Thyroid gland (tissue), 4 donors: Measurements from ENCODE around the gene WDFY4. TPM values are rescaled to one million over a fixed set of nuclear protein-coding genes. Genes with fewer than 3 reads are reported as not detected.

Source experiments
- DNase-seq, 2 donors: peaks; one replicate each; pipeline ENCODE4 v3.0.0-alpha.2; 2019
- H3K27ac ChIP-seq, 3 donors: fragments of 200-600 bp; sonication (generic); 1 replicate in 2 of 3; 2 replicates in 1 of 3; pipeline ENCODE4 v1.5.1; 2016 to 2019; ENCODE audit warnings: mild to moderate bottlenecking in 1 of 3, moderate library complexity in 1 of 3
- H3K27me3 ChIP-seq: fragments of 200-600 bp; sonication (generic); one replicate; pipeline ENCODE4 v1.5.1; 2019
- H3K36me3 ChIP-seq, 2 donors: fragments of 200-600 bp; sonication (generic); one replicate each; pipeline ENCODE4 v1.5.1; 2016 to 2019
- H3K4me1 ChIP-seq, 2 donors: fragments of 200-600 bp; sonication (generic); one replicate each; pipeline ENCODE4 v1.5.1; 2017 to 2019
- H3K4me3 ChIP-seq, 3 donors: fragments of 200-600 bp; sonication (generic); replicated peaks in 1 of 3; 1 replicate in 2 of 3; 2 replicates in 1 of 3; pipeline ENCODE4 v1.5.1; 2016; ENCODE audit warnings: mild to moderate bottlenecking in 1 of 3
- H3K9me3 ChIP-seq: fragments of 200-600 bp; sonication (generic); one replicate; pipeline ENCODE4 v1.5.1; 2017
- POLR2A ChIP-seq, 2 donors: fragments of 450-650 bp; IDR thresholded peaks; one replicate each; pipeline ENCODE4 v1.6.1; 2017; ENCODE audit warnings: antibody characterized with exemption in 2 of 2, mild to moderate bottlenecking in 2 of 2, moderate library complexity in 1 of 2
- WGBS, 2 donors: methylation state at CpG; one replicate each; pipeline ENCODE4 v1.1.5; 2017; 5-methylcytosine and 5-hydroxymethylcytosine counted together
- intact Hi-C: fragments of 100-400 bp; cut with DNase I; formaldehyde crosslinking; loops from one replicate; pipeline ENCODE4 v1.15.1; 2023
- total RNA-seq, 4 donors: library from RNA; depleted of rRNA; stranded (reverse); fragments of >200 nt; gene quantifications; one replicate each; pipeline ENCODE4 v1.2.3, GENCODE V29; 2016
- TF ChIP-seq, protein P1 (sequence below), 6 experiments: fragments of 200-600 bp in 3 of 6; fragments of 450-650 bp in 3 of 6; sonication (generic) in 3 of 6; IDR thresholded peaks; one replicate each; pipeline ENCODE4 v1.5.1; 2016 to 2019; ENCODE audit warnings: antibody characterized with exemption in 6 of 6, mild to moderate bottlenecking in 2 of 6, inconsistent platforms in 1 of 6, moderate library complexity in 1 of 6

WDFY4 gene
- total RNA-seq, 4 donors from 2014 or later, result 1.0 to 3.5 (median 1.2) TPM

DNA sequence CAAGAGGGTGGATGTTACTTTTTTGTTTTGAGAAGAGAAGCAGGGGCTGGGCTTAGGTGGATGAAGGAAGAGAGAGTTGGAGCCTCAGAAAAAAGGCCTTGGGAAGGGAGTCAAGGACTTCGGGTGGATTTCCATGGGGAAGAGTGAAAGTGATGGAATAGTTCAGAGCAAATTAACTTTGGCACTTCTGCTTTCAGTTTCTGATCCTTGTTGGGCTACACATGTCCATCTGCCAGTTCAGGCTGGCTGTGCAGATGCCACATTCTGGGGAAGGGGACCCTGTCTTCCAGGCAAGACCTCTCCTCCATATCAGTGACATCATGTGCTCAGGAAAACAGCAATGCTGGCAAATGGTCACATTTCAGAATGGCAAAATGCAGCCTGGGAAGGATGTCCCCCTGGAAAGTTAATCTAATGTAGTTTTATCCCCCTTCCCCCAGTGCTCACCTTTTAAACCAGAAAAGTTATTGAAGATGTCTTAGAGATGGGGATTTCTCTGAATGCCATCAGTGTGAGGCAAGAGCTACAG lies 86.0 kb downstream of the WDFY4 start:
- Histone ChIP-seq H3K4me1 (no peaks in the 10 kb centered on the region), H3K27me3 (no peaks in the 10 kb centered on the region), H3K9me3 (no peaks in the 10 kb centered on the region), H3K27ac (no peak overlapping the region), H3K4me3 (no peak overlapping the region), H3K36me3 (no peaks in the 10 kb centered on the region)
- 79 to 84% methylated on average over 1 of the region's 1 CpG for WGBS, 2 donors
- no peak for DNase-seq
- intact Hi-C loops, result no loop called here
- TF ChIP-seq, protein P1, sequence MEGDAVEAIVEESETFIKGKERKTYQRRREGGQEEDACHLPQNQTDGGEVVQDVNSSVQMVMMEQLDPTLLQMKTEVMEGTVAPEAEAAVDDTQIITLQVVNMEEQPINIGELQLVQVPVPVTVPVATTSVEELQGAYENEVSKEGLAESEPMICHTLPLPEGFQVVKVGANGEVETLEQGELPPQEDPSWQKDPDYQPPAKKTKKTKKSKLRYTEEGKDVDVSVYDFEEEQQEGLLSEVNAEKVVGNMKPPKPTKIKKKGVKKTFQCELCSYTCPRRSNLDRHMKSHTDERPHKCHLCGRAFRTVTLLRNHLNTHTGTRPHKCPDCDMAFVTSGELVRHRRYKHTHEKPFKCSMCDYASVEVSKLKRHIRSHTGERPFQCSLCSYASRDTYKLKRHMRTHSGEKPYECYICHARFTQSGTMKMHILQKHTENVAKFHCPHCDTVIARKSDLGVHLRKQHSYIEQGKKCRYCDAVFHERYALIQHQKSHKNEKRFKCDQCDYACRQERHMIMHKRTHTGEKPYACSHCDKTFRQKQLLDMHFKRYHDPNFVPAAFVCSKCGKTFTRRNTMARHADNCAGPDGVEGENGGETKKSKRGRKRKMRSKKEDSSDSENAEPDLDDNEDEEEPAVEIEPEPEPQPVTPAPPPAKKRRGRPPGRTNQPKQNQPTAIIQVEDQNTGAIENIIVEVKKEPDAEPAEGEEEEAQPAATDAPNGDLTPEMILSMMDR (IDR thresholded peaks at IDR 0.05), result no peak
- TF ChIP-seq POLR2A (IDR thresholded peaks at IDR 0.05), result no peak

DNA sequence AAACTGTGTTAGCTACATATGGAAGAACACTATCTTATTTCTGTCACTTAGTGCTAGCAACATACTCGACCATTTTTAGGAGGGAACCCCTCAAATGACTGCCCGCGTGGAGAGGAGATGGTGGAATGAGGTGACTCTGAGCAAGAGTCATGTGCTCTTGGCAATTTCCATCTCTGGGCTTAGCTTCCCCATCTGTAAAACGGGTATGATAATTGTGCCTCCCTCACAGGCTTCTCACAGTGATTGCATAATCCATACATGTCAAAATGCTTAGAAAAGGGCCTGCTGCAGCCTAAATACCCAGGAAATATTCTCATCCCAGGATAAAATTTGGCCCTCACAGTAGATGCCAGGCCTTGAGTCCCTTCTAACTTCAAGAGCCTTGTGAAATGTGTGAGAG lies 86.6 kb downstream of the WDFY4 start:
- Histone ChIP-seq H3K27me3 (no peaks in the 10 kb centered on the region), H3K4me1 (no peaks in the 10 kb centered on the region), H3K36me3 (no peaks in the 10 kb centered on the region), H3K4me3 (no peak overlapping the region), H3K27ac (no peak overlapping the region), H3K9me3 (no peaks in the 10 kb centered on the region)
- TF ChIP-seq, protein P1 (IDR thresholded peaks at IDR 0.05), result no peak
- TF ChIP-seq POLR2A (IDR thresholded peaks at IDR 0.05), result no peak
- no peak for DNase-seq
- 87 to 89% methylated on average over 4 of the region's 4 CpGs for WGBS, 2 donors
- intact Hi-C loops, result no loop called here

DNA sequence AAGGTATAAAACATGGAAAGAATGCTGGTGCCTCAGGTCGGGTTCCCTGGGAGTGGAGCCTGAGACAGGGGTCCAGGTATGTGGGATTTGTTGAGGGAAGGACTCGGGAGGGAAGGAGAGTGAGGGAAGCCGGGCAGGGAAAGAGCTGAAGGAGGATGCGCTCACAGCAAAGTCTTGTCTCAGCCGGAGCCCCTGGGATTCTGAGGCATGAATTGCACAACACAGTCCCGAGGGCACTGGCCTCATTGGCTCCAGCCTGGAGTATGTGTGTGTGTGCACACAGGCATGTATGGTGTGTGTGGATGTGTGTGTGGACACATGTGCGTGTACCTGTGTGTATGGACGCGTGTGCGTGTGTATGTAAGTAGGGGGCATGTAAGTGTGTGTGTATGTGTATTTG lies 87.4 kb downstream of the WDFY4 start:
- H3K27me3 ChIP-seq, result no peaks in the 10 kb centered on the region
- no peak overlapping the region for H3K4me3 ChIP-seq
- no peaks in the 10 kb centered on the region for H3K9me3 ChIP-seq
- DNase-seq, result no peak
- intact Hi-C loops, result no loop called here
- TF ChIP-seq POLR2A (IDR thresholded peaks at IDR 0.05), result no peak
- TF ChIP-seq, protein P1 (IDR thresholded peaks at IDR 0.05), result no peak
- no peak overlapping the region for H3K27ac ChIP-seq
- H3K4me1 ChIP-seq, result no peaks in the 10 kb centered on the region
- no peaks in the 10 kb centered on the region for H3K36me3 ChIP-seq
- WGBS, 2 donors, result 79 to 85% methylated on average over 10 of the region's 10 CpGs

DNA sequence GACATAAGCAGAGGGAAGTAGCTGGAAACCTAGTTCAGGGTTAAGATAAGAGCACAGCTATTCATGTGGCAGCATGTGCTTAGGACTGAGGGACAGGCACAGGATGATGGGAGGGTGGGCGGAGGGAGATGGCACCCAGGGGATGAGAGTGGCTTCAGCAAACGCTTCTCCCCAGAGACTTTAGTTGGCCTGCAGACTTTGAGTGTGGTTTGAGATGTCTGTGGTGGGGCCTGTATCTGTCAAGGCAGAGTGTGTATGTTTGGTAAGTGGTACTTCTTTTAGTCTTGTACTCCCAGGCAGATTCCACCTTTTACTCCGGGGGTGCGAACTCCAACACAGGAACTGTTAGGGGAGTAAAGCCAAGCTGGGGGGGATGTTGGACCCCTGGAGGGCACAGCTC lies 88.9 kb downstream of the WDFY4 start:
- no peak for DNase-seq

DNA sequence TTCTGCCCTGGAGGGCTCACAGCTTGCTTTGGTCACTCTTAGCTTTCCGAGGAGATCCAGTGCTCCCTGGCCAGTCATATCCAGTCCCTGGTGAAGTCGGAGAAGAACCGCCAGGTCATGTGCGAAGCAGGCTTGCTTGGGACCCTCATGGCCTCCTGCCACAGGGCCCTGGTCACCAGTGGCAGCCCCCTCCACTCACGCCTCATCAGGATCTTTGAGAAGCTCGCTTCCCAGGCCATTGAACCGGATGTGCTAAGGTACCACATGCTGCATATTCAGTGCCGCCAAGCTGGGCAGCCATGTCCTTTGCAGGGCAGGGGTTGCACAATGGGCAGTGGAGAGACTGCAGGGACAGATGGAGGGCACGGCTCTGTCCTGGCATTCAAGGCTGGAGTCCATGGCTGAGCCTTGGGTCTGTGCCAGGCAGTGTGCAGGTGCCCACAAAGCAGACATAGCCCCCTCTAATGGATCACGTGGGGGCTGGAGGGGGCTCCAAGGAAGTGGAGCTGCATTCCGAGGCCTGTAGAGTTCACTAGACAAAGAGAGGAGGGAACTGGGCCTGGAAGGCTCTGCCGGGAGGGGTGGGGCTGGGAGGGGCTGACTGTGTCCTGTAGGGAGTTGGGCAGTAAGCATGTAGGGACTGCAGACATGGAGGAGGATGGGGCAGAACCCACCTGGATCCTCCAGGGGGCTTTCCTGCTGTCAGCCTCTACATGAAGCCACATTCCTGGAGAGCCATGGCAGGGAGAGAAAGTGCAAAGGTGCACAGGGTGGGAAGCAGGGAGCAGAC lies 89.9 kb downstream of the WDFY4 start:
- Histone ChIP-seq H3K4me3 (no peak overlapping the region), H3K9me3 (no peaks in the 10 kb centered on the region), H3K4me1 (no peaks in the 10 kb centered on the region), H3K27ac (no peak overlapping the region), H3K27me3 (no peaks in the 10 kb centered on the region), H3K36me3 (no peaks in the 10 kb centered on the region)
- no peak for TF ChIP-seq POLR2A (IDR thresholded peaks at IDR 0.05)
- TF ChIP-seq, protein P1 (IDR thresholded peaks at IDR 0.05), result no peak
- WGBS, 2 donors, result 76 to 82% methylated on average over 8 to 12 of the region's 12 CpGs
- intact Hi-C loops, result no loop called here
- no peak for DNase-seq

More for the DNA sequence above, 88.9 kb downstream of the WDFY4 start:
- H3K4me1 ChIP-seq, result no peaks in the 10 kb centered on the region
- H3K9me3 ChIP-seq, result no peaks in the 10 kb centered on the region
- no peaks in the 10 kb centered on the region for H3K27me3 ChIP-seq
- 83 to 89% methylated on average over 4 of the region's 4 CpGs for WGBS, 2 donors
- no peaks in the 10 kb centered on the region for H3K36me3 ChIP-seq
- no peak overlapping the region for H3K4me3 ChIP-seq
- no peak for TF ChIP-seq POLR2A (IDR thresholded peaks at IDR 0.05)
- TF ChIP-seq, protein P1 (IDR thresholded peaks at IDR 0.05), result no peak
- no peak overlapping the region for H3K27ac ChIP-seq
- intact Hi-C loops, result no loop called here
